Adipocyte (in vitro differentiated cells): ENCODE data around the gene MEGF6.

Experiments used
- DNase-seq: peaks from one replicate; pipeline ENCODE4 v3.0.0-alpha.2; 2015; ENCODE audit warnings: low read depth
- H3K27me3 ChIP-seq: replicated peaks from 2 replicates; pipeline ENCODE4 v1.7.0; 2013; ENCODE audit warnings: mild to moderate bottlenecking, low read length, moderate library complexity; ENCODE audit not compliant: control insufficient read depth, insufficient read depth
- H3K36me3 ChIP-seq: 2 replicates; pipeline ENCODE4 v1.7.0; 2013; ENCODE audit warnings: low read length, mild to moderate bottlenecking, moderate library complexity; ENCODE audit not compliant: control insufficient read depth, insufficient read depth, severe bottlenecking
- H3K4me1 ChIP-seq: 2 replicates; pipeline ENCODE4 v1.7.0; 2013; ENCODE audit warnings: mild to moderate bottlenecking, low read length, moderate library complexity; ENCODE audit not compliant: control insufficient read depth, insufficient read depth
- H3K4me3 ChIP-seq: 2 replicates; pipeline ENCODE4 v1.7.0; 2013; ENCODE audit warnings: mild to moderate bottlenecking, low read length, moderate library complexity
- H3K9ac ChIP-seq: 2 replicates; pipeline ENCODE4 v1.7.0; 2013; ENCODE audit warnings: mild to moderate bottlenecking, low read length, moderate library complexity
- H3K9me3 ChIP-seq: 2 replicates; pipeline ENCODE4 v1.7.0; 2013; ENCODE audit warnings: mild to moderate bottlenecking, low read length, moderate library complexity; ENCODE audit not compliant: control insufficient read depth

MEGF6 gene

DNA sequence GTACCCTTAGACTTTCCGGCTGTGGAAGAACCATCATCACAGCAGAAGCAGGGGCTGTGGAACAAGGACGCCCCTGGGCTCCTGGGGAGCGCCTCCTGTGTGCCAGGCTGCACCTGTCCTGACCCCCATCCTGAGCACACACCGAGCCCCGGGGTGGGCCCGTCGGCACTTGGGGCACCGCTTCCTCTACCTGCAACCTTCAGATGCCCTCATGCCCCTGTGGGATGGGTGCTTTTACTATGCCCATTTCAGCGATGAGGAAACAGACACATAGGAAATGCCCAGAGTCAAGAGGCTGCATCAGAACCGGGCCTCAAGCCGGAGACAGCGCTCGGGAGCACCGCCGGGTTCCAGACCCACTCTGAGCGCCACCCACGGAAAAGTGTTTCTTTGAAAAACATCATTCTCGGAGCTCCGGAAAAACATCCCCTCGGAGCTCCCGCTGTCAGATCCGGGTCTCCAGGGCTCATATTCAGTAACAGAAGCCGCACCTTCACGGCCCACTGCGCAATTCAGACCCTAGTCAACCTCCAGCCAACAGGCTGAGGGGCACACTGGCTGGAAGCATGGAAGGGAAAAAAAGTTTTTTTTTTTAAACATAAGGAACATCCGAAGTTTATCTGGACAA is 21.5 kb upstream of the MEGF6 start:
- no peaks in the 10 kb centered on the region for H3K4me1 ChIP-seq
- H3K27me3 ChIP-seq = no peaks in the 10 kb centered on the region
- no peak for DNase-seq
- H3K4me3 ChIP-seq = no peak overlapping the region
- H3K36me3 ChIP-seq = peaks cover 75% of the 10 kb centered on the region
- H3K9ac ChIP-seq = no peak overlapping the region
- no peaks in the 10 kb centered on the region for H3K9me3 ChIP-seq

DNA sequence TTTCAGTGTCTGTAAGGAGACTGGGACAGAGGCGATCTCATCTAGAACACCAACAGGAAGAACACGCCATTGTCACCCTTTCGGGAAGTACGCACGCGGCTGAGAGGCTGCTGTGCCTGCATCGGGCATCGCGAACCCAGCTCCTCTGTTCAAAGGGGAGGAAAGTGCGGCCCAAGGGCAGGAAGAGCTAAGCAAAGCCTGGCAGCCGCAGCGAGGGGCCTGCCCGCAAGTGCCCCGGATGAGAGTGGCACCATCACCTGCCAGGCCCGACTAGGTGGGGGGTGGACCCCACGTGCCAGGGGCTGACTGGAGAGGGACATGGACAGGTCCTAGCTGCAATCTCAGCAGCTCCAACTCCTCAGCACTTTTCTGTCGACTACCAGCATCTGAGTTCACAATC is 21.0 kb upstream of the MEGF6 start:
- Histone ChIP-seq H3K4me3 (no peak overlapping the region), H3K4me1 (no peaks in the 10 kb centered on the region), H3K36me3 (peaks cover 75% of the 10 kb centered on the region), H3K9ac (no peak overlapping the region), H3K27me3 (no peaks in the 10 kb centered on the region), H3K9me3 (no peaks in the 10 kb centered on the region)
- no peak for DNase-seq

DNA sequence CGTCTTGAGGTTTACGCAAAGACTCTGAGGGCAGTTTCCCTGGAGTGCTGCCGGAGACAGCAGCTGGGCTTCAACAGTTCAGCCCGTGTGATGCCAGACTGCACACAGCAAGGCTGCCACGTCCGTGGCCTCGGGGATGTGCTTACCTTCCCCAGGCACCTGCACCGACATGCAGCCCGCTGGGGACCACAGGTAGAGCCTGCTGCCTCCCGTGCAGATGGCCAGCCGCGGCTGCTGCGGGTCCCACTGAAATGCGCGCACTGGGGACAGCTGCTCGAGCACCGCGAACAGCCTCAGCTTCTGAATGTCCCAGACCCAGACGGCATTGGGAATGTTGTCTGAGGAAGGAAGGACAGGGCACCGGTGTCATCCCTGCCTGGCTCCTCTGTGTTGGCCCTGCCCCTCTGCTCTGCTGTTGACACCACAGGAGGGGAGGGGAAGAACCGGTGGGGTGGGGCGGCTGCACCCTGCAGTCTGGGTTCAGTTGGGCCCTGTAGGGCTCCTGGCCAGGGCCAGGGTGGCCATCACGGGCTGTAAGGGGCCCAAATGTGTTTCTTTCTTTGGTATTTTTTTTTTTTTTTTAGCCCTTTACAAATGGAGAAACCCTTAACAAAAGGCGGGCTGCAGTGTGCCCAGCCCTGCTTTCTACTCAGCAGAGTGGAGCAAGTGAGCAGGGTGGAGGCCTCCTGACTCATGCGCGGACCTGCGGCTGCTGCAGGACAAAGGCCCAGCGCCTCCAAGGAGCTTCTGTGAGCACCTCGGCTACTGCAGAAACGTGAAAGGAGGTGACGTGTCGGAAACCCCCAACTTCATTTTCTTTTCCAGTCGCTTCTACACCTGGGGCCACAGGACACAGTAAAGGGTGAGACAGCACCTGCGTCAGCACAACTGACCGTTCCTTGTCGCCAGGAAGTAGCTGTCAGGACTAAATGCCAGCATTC is 20.3 kb upstream of the MEGF6 start:
- Histone ChIP-seq H3K9ac (no peak overlapping the region), H3K27me3 (no peaks in the 10 kb centered on the region), H3K4me3 (no peak overlapping the region), H3K9me3 (no peaks in the 10 kb centered on the region), H3K4me1 (no peaks in the 10 kb centered on the region), H3K36me3 (peaks cover 71% of the 10 kb centered on the region)
- DNase-seq = no peak

DNA sequence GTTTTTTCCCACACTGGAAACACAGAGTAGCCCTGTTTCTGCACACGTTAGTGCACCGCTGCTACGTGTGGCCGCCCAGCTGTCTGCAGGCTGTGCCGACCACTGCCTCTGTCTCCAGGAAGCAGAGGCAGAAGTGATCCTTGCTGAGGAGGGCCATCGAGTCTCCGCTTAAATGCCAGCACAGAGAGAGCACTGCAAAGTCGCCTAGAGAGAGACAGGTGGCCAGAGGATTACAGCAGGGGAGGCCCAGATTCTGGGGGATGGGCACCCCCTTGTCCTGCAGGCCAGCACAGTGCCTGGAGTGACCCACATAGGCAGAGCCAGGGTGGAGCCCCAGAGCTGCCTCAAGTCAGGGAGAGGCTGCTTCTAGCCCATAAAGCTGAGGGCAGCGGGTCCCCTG is 19.6 kb upstream of the MEGF6 start:
- peaks cover 3% of the 10 kb centered on the region for H3K4me1 ChIP-seq
- no peak overlapping the region for H3K4me3 ChIP-seq
- H3K9me3 ChIP-seq = no peaks in the 10 kb centered on the region
- no peak for DNase-seq
- peaks cover 64% of the 10 kb centered on the region for H3K36me3 ChIP-seq
- H3K27me3 ChIP-seq = no peaks in the 10 kb centered on the region
- H3K9ac ChIP-seq = no peak overlapping the region

DNA sequence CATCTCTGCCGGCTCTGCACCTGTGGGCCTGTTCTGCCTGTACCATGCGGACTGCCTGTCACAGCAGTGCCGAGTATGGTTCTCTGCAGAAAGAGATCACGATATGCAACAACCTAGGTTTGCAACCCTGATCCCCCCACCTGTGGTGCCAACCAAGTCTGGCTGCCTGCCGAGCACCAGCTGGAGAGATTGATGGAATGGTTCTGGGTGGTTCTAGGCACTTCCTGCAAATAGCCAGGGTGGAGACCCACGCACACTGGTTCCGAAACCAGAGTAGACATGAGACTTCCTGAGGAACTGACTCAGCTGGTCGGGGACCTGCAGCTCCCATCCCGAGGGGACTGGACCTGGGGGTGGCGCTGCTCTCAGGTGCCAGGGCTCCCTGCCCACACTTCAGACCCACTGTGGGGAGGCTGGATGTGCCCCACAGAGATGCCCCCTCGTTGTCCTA is 18.9 kb upstream of the MEGF6 start:
- DNase-seq = no peak
- Histone ChIP-seq H3K9ac (no peak overlapping the region), H3K36me3 (peaks cover 57% of the 10 kb centered on the region), H3K9me3 (no peaks in the 10 kb centered on the region), H3K4me3 (no peak overlapping the region), H3K4me1 (peaks cover 8% of the 10 kb centered on the region), H3K27me3 (no peaks in the 10 kb centered on the region)

DNA sequence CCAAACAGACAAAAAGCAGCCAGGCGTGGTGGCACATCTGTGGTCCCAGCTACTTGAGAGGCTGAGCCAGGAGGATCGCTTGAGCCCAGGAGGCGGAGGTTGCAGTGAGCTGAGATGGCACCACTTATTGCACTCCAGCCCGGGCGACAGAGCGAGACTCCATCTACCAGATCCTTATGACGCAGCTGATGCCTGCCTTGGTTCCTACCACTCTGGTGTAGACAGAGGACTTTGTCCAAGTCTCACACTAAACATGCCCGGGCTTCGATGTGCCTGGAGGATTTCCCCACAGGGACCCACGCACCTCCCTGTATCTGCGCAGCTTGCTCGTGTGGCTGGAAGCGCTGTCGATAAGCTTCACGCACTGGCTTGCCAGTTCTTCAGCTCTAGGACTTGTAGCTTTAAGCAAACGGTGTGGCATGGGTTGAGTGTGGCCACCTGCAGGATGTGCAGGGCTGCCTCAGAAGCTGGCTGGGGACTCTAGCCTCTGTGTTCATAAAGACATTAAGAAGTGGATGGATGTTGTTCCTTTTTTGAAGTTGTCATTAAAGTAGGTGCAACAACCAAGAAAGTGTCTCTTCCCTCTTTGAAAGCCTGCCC is 18.4 kb upstream of the MEGF6 start:
- H3K4me3 ChIP-seq = no peak overlapping the region
- no peaks in the 10 kb centered on the region for H3K9me3 ChIP-seq
- no peak overlapping the region for H3K9ac ChIP-seq
- H3K36me3 ChIP-seq = peaks cover 52% of the 10 kb centered on the region
- no peaks in the 10 kb centered on the region for H3K27me3 ChIP-seq
- no peak for DNase-seq
- peaks cover 8% of the 10 kb centered on the region for H3K4me1 ChIP-seq

DNA sequence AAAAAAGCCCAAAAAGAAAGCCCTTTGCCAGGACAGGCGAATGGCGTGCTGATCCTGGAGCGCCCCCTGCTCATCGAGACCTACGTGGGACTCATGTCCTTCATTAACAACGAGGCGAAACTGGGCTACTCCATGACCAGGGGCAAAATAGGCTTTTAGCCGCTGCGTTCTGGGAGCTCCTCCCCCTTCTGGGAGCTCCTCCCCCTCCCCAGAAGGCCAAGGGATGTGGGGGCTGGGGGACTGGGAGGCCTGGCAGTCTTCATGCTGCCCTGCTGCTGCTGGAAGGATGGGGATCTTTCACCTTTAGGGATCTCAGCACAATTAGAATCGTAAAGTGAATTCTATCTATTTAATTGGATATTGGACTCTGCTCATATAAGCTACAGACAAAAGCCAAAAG is 17.1 kb upstream of the MEGF6 start:
- H3K36me3 ChIP-seq = peaks cover 44% of the 10 kb centered on the region
- H3K4me1 ChIP-seq = peaks cover 13% of the 10 kb centered on the region
- no peak overlapping the region for H3K9ac ChIP-seq
- H3K9me3 ChIP-seq = no peaks in the 10 kb centered on the region
- DNase-seq = no peak
- H3K4me3 ChIP-seq = no peak overlapping the region
- H3K27me3 ChIP-seq = no peaks in the 10 kb centered on the region

DNA sequence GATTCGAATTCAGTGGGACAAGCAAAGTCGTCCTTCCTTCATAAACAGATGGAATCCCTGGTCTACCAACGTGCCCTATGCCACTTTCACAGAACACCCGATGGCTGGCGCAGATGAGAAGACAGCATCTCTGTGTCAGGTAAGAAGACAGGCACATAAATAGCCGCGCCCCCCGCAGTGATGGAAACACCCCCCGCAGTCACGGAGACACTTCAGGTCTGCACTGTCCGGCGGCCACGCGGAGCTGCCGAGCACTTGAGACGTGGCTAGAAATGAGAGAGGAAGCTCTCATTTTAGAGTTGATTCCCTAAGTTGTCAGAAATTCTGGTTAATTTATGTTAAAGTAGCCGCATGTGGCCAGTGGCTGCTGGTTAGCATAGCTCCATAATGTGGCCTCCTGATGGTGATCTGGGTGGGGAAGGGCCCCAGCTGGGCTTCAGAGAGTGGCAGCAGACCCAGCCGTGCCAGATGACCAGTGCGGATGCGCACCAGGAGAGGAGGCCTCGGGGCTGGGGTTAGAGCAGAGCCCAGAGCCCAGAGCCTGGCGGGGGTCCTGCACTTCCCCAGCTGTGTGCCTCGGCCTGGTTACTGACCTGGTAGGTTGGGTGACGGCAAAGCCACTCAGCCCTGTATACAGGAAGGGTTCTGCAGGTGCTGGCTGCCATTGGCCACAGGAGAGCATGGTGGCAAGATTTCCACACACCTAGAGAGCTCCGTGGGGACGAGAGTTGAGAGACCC is 16.4 kb upstream of the MEGF6 start:
- Histone ChIP-seq H3K4me3 (no peak overlapping the region), H3K9me3 (no peaks in the 10 kb centered on the region), H3K4me1 (peaks cover 20% of the 10 kb centered on the region), H3K9ac (no peak overlapping the region), H3K36me3 (peaks cover 43% of the 10 kb centered on the region), H3K27me3 (no peaks in the 10 kb centered on the region)
- DNase-seq = no peak

DNA sequence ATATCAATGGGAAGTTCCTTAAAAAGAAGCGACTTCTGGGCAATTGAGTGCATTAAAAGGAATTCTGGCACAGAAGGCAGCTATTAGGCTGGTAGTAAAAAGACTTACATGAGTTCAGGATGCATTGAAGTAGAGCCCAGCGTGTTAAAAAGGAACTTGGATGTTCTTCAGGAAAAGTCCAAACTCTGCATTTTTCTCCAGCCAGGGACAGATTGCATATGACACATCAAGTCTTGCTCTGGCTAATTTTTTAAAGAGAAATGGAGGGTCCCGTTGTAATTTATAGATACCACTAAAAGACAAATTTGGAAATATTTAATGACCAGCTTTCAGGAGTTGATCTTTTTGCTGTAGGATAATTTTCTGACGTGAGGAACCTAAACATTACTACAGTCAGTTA is 14.7 kb upstream of the MEGF6 start:
- Histone ChIP-seq H3K4me1 (peaks cover 20% of the 10 kb centered on the region), H3K36me3 (peaks cover 37% of the 10 kb centered on the region), H3K4me3 (peak overlapping the region; percentile 91), H3K9me3 (no peaks in the 10 kb centered on the region), H3K27me3 (no peaks in the 10 kb centered on the region), H3K9ac (peak overlapping the region; percentile 83)
- peak; percentile 4 for DNase-seq

DNA sequence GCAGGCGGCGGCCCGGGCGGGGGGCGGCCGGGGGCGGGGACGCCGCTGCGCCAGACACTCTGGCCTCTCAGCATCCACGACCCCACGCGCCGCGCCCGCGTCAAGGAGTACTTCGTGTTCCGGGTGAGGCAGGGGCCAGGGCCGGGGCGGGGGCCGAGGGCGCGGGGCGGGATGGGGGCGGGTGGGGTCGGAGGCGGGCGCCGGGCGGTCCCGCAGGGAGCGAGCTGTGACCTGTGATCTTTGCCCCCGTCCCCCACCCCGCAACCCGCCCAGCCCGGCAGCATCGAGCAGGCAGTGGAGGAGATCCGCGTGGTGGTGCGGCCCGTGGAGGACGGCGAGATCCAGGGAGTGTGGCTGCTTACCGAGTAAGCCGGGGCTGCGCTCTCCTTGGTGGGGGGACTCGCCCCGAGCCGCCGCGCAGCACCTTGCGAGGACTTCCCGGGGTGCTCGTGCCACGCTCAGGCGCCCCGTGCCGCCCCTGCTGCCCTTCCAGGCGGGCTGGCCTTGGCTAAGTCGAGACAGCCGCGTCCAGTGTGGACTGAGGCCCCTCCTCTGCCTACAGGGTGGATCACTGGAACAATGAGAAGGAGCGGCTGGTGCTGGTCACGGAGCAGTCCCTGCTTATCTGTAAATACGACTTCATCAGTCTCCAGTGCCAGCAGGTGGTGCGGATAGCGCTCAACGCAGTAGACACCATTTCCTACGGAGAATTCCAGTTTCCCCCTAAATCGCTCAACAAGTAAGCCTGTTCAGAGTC is 14.0 kb upstream of the MEGF6 start:
- peak overlapping the region; percentile 98 for H3K4me3 ChIP-seq
- H3K9ac ChIP-seq = peak overlapping the region; percentile 83
- H3K36me3 ChIP-seq = peaks cover 34% of the 10 kb centered on the region
- no peaks in the 10 kb centered on the region for H3K27me3 ChIP-seq
- DNase-seq = peak; percentile 68
- no peaks in the 10 kb centered on the region for H3K9me3 ChIP-seq
- peaks cover 20% of the 10 kb centered on the region for H3K4me1 ChIP-seq
